Loucy (cell line): ENCODE measurements around the gene CCM2.

Experiments
- EZH2phosphoT487 ChIP-seq: fragments of 200-600 bp; IDR thresholded peaks from 2 replicates; pipeline ENCODE4 v1.6.1; 2018; ENCODE audit warnings: antibody characterized with exemption, mild to moderate bottlenecking, moderate library complexity, borderline replicate concordance
- TF ChIP-seq, protein P1 (sequence below): fragments of 200-600 bp; sonication (generic); conservative IDR thresholded peaks from 2 replicates; pipeline ENCODE4 v1.5.1; 2014; ENCODE audit warnings: mild to moderate bottlenecking, antibody characterized with exemption, low read length

DNA sequence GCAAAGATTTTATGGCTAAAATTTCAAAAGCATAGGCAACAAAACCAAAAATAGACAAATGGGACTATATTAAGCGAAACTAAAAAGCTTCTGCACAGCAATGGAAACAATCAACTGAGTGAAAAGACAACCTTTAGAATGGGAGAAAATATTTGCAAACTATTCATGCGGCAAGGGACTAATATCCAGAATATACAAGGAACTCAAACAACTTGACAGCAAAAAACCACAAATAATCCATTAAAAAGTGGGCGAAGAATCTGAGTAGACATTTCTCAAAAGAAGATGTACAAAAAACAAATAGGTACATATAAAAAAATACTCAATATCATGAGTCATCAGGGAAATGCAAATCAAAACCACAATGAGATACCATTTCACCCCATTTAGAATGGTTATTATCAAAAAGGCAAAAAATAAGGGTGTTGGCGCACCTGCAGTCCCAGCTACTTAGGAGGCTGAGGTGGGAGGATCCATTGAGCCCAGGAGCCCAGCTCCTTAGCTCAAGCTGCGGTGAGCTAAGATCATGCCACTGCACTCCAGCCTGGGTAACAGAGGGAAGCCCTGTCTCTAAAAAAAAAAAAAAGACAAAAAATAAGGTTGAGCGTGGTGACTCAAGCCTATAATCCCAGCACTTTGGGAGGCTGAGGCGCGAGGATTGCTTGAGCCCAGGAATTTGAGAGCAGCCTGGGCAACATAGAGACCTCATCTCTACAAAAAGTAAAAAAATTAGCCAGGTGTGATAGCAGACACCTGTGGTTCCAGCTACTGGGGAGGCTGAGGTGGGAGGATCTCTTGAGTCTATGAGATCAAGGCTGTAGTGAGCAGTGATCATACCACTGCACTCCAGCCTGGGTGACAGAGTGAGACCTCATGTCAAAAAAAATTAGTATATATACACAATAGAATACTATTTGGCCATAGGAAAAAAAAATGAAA lies 4.2 kb upstream of the CCM2 start:
- TF ChIP-seq, protein P1, sequence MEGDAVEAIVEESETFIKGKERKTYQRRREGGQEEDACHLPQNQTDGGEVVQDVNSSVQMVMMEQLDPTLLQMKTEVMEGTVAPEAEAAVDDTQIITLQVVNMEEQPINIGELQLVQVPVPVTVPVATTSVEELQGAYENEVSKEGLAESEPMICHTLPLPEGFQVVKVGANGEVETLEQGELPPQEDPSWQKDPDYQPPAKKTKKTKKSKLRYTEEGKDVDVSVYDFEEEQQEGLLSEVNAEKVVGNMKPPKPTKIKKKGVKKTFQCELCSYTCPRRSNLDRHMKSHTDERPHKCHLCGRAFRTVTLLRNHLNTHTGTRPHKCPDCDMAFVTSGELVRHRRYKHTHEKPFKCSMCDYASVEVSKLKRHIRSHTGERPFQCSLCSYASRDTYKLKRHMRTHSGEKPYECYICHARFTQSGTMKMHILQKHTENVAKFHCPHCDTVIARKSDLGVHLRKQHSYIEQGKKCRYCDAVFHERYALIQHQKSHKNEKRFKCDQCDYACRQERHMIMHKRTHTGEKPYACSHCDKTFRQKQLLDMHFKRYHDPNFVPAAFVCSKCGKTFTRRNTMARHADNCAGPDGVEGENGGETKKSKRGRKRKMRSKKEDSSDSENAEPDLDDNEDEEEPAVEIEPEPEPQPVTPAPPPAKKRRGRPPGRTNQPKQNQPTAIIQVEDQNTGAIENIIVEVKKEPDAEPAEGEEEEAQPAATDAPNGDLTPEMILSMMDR, result no peak
- no peak for TF ChIP-seq EZH2phosphoT487
